MM.1S (cell line): ENCODE measurements around the gene RYR2.

ENCODE experiments used
- CTCF ChIP-seq: fragments of 300-600 bp; sonication (generic); IDR thresholded peaks from 2 replicates; pipeline ENCODE4 v1.5.1; 2016; ENCODE audit warnings: antibody characterized with exemption, low read length, mixed read lengths
- EZH2 ChIP-seq: fragments of 300-600 bp; sonication (generic); optimal IDR thresholded peaks from 2 replicates; pipeline ENCODE3; 2017; ENCODE audit warnings: low read depth, mild to moderate bottlenecking, antibody characterized with exemption, low read length, mixed read lengths
- EZH2phosphoT487 ChIP-seq: fragments of 300-600 bp; sonication (generic); IDR thresholded peaks from 2 replicates; pipeline ENCODE4 v1.6.1; 2018; ENCODE audit warnings: antibody characterized with exemption, low read length

- TF ChIP-seq EZH2 (no peak), CTCF (no peak), EZH2phosphoT487 (no peak)
Observed at GRCh38 chr1:237792149-237792548, 750.2 kb downstream of the RYR2 start.
